ENCODE results near the gene C12orf56.

C12orf56 gene, protein sequence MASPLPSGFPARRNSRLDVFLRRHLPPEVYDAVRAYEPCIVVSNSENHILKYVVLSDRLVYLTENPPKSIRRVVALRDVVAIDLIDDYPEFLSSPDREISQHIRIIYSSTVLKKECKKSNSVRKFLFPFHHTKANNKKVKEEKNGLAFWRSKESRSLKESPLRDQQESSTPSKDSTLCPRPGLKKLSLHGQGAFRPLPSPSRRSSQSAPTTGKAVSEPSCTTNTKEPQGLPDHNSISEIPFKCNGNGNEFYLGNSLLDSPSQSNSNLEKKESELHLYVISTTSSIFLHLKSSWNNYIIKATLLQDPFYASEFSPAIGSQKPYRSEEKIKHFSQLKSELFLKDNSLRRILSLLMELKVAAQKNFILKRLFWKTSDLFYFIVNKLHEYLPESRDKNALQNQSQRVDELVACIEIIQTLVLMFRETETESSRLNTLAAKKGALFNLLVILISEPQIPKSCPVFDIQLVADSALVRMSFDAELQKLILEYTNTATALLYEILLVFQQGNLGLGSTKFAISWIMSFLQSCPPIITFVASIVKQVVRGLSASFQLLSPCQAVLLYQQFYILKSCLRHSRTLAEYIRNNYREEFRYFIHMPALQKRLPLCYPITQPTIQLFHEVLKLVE

GRCh38 chr12:64390275-64390851 lies at the start of gene C12orf56:
TSS of gene C12orf56 (minus strand) at chr12:64390758. CDS start at chr12:64390565, 193 bp downstream.
- no peak for DNase-seq

DNA sequence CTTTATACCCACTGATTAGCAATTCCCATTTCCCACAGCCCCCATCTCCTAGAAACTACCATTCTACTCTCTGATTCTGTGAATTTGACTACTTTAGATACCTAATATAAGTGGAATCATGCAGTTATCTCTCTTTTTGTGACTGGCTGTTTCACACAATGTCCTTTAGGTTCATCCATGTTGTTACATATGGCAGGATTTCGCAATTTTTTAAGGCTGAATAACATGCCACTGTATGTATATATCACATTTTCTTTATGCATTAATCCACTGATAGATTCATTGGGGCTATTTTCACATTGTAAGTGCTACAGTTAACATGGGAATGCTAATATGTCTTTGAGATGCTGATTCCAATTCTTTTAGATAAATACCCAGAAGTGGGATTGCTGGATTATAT lies 49.5 kb upstream of the C12orf56 start:
- no peak for DNase-seq

DNA sequence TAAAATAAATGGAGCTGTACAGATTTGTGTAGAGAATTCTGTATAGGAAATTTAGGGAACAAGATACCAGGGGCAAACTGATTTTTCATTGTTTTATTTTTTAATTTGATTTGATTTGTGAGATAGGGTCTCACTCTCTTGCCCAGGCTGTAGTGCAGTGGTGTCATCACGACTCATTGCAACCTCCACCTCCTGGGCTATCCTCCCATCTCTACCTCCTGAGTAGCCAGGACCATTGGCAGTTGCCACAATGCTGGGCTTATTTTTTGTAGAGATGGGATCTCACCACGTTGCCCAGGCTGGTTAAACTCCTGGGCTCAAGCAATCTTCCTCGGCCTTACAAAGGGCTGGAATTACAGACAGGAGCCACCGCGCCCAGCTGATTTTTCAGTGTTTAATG lies 43.4 kb upstream of the C12orf56 start:
- DNase-seq: no peak

DNA sequence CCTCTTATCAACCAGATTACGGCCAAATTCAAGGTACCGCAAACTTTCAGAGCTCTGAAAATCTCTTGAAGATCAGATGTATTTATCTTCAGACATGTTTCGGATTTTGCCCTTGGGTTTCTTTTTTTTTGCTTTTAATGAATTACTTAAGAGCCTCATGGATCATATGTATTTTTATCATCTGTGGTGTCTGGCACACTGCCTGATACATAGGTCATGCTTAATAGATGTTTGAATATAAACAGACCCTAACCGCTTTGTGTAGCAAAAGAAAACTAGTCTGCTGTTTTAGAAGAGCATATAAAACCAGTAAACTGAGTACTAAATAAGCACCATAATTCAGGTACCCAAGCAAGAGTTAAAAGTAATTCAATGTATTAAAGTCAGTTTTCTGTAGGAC lies 41.2 kb upstream of the C12orf56 start:
- DNase-seq: no peak

- no peak for DNase-seq
These were observed 40.3 kb upstream of the C12orf56 start for GRCh38 chr12:64430886-64431285.

DNA sequence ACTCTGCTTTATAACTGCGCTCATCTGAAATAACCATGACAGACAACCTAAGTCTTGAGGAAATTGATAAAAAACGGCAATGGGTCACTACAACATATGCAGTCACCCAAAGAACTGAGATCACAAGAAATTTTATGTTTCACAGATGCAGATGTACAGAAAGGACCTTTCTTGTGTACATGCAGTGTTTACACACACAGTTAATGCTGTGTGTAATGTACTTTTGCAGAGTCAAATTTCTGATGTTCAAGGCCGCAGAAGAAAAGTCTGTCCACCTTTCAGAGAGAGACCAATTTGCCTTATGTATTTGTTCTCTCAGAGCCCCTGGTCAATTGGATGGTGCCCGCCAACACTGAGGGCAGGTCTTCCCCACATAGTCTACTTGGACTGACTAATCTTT lies 38.4 kb upstream of the C12orf56 start:
- no peak for DNase-seq

DNA sequence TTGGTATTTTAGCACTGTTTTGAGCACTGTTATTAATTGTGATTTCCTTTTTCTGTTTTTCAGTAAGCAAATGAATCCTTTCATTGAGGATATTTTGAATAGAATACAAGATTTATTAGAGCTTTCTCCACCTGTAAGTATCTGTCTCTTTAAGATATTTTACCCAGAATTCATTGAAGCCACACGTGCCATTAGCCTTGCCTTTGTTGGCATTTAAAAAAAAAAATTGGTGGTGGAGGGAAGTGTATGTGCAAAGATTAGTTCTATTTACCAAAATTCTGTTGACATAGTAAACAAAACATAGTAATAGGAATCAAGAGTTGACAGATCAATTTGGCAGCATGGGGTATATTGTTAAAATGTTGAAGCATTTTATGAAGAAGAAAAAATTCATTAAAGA lies 37.4 kb upstream of the C12orf56 start:
- no peak for DNase-seq

GRCh38 chr12:64419696-64420095 lies 29.1 kb upstream of the C12orf56 start:
- no peak for DNase-seq

GRCh38 chr12:64418209-64418608 lies 27.7 kb upstream of the C12orf56 start:
- no peak for DNase-seq

GRCh38 chr12:64413884-64414283 lies 23.3 kb upstream of the C12orf56 start:
- DNase-seq: no peak

DNA sequence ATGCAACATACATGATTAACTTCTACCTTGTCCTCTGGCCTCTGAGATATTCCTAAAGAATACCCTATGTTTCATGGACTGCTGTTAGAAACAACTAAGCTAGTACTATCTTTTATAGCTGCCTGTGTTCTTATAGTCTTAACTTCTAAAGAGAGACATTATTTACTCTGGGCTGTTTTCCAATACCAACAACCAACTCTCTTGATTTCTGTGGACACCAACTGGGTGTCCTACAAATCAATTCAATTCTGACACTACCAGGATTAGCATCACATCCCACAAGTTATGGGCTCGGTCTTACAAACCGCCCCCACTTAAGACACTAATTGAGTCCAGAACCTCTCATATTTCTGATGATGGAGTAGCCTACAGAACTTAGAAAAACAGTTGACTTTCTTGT lies 21.9 kb upstream of the C12orf56 start:
- DNase-seq: no peak

DNA sequence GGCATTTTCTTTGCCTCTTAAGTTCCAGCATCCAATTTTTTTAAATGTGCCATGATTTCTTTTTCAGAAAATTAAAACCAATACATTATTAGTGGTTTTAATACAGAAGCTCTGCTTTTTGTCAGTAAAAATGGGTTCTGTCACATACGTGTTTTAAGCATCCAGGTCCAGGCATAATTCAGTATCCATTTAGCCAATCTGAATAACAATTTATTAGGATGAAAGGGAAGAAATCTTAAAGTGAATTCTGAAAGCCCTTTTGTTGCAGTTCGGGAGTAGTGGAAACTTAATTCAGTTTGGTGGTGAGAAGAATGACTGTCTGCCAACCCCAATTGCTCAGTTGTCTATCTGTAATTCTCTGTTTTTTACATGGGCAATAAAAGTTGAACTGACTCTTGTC lies 20.9 kb upstream of the C12orf56 start:
- no peak for DNase-seq

- no peak for DNase-seq
These were observed 17.0 kb upstream of the C12orf56 start for GRCh38 chr12:64407342-64408223.

- DNase-seq: no peak
These were observed 14.1 kb upstream of the C12orf56 start for GRCh38 chr12:64404470-64405256.

DNA sequence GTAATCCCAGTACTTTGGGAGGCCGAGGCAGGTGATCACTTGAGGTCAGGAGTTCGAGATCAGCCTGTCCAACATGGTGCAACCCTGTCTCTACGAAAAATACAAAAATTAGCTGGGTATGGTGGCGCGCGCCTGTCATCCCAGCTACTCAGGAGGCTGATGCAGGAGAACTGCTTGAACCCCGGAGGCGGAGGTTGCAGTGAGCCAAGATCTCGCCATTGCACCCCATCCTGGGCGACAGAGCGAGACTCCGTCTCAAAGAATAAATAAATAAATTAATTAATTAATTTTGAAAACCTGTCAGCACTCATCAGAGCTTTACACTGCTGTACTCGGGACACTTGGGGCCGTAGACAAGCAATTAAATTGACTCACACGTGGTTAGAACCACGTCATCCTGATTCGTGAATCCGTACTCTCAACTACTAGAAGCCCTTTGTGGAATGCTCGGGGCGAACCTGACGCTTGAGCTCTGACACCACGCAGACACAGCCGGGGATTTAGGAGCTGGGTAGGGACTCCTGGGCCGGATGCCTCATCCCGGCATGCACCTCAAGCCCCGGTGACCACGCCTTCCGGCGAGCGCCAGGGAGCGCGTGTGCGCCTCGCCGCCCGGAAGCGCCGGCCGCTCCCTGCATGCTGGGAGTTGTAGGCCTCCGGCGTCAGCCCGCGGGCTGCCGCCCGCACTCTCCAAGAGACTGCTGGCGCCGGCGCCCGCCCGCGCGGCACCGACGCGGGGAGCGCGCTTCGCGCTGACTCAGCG lies 13.3 kb upstream of the C12orf56 start, which contains the start of gene XPOT:
Gene XPOT (plus strand): TSS at position 686 of the 763 bp plus-strand sequence. CDS start 5,644 bp downstream, outside the sequence.
- peak; percentile 37 to 69 for DNase-seq

DNA sequence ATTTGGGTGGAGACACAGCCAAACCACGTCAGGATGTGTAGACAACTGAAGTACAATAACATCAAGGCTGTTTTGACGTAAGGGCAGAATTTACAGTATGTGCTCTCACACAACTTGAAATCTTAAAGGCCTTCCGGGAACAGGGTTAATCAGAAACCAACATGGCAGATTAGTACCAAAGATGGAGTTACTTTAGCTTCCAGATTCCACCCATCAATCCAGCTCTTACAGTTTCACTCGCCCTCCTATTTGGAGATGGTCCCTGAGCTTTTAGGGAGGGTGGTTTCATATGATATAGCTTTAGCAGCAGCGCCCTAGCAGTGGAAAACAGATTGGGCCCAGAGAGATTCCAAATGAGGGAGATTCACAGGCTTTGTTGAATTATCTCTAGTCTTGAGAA lies 11.6 kb upstream of the C12orf56 start:
- no peak for DNase-seq

DNA sequence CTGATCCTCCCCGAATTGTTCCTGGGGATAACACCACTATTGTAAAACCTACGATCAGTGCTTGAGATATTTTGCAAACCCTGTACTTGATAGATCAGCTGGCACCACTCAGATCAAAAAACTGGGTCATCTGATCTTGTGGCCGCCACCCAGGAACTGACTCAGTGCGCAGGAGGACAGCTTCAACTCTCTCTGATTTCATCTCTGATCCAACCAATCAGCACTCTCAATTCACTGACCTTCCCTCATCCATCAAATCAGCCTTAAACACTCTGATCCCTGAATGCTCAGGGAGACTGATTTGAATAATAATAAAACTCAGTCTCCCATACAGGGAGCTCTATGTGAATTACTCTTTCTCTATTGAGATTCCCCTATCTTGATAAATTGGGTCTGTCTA lies 9.5 kb upstream of the C12orf56 start:
- DNase-seq: no peak

- no peak for DNase-seq
These were observed 5.2 kb upstream of the C12orf56 start for GRCh38 chr12:64395739-64396138.

- no peak for DNase-seq
These were observed 1.7 kb upstream of the C12orf56 start for GRCh38 chr12:64392221-64392620.

DNA sequence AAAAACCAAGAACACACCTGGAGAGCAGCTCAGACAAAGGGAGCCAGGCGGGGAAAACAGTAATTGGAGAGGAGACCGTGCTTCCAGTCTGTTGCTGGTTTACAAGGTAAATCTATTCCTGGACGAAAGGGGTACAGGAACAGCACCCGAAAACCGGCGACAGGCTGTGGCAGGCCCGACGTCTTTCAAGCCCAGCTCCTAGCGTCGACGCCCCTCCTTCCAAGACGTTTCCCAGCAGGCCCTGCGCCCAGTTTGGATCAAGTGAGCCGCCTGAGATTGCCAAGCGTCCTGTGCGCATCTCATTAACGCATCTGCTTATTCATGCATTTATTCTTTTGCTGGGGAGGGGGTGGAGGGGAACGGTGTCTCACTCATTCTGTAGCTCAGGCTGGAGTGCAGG lies 1.4 kb downstream of the C12orf56 start:
- no peak for DNase-seq

DNA sequence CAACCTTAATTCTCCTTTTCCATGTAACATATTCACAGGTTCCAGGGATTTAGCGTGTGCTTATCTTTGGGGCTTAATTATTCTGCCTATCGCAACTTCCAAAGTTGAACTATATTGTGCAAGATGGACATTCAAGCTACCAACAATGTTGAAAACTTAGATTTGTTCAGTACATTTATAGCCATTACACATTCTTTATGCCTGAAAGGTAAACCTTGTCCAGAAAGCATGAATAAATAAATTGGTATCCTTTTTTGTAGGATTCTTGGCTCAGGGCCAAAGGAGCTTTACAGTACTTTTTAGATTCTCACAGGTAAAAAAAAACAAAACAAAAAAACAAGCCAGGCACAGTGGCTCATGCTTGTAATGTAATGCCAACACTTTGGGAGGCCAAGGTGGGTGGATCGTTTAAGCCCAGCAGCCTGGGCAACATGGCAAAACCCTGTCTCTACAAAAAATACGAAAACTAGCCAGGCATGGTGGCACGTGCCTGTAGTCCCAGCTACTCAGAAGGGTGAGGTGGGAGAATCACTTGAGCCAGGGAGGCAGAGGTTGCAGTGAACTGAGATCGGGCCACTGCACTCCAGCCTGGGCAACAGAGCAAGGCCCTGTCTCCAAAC lies 3.3 kb downstream of the C12orf56 start:
- DNase-seq: no peak

Data from cerebellar nuclear complex (tissue), 1 donor.